GM21576 (cell line): ENCODE measurements around the gene KCTD2.

Experiments
- ATAC-seq: cut with Tn5 transposase; IDR thresholded peaks from one replicate; pipeline ENCODE4 v1.9.1; 2021; ENCODE audit warnings: mild to moderate bottlenecking, moderate library complexity; ENCODE audit not compliant: unreplicated experiment

KCTD2 gene

DNA sequence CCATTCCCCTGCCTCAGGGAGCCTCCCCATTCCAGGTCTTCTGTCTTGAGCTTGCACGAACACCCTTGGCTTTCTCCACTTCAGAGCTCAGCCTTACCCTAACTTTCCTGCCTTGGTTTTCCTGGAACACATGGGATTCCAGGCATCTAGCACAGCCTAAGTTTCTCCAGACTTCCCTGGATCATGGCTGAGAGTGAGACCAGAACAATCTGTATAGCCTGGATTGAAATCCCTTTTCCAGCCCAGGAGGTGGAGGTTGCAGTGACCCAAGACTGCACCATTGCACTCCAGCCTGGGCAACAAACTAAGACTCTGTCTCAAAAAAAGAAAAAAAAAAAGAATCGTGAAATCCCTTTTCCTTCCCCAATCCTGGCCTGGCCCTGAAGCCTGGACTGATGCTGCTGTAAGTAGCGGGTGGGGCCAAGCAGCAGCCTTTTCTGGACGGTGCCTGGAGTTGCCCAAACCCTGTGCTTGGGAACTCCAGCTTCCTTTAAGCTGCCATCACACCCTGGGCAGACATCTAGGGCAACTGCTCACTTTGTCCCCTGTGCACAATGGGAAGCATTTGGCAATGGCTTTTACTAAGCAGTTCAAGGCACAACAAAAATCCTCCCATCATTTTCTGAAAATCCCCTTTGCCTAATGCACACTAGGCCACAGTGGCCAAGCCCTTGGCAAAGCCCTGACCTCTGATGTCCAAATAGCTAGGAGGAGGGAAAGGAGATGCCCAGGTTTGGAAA, 28.7 kb downstream of the KCTD2 start:
- no peak for ATAC-seq

DNA sequence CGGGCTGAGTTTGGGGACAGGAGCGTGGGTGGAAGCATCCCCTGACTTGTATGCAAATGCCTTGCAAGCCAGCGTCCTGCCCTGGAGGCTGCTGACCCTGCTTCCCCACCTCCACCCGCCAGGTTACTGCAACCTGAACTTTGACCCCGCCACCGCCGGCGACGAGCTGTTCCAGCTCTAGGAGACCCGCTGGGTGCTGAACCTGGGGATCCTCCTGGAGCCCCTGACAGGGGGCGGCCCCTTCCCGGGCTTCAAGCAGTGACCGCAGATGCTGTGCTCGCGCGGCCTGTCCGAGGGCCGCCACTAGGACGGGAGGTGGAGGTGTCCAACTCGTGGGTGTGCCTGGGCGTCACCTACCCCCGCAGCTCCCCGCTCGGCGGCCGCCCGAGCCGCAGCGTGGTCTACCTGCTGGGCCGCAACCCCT, 30.1 kb downstream of the KCTD2 start:
- ATAC-seq: no peak

DNA sequence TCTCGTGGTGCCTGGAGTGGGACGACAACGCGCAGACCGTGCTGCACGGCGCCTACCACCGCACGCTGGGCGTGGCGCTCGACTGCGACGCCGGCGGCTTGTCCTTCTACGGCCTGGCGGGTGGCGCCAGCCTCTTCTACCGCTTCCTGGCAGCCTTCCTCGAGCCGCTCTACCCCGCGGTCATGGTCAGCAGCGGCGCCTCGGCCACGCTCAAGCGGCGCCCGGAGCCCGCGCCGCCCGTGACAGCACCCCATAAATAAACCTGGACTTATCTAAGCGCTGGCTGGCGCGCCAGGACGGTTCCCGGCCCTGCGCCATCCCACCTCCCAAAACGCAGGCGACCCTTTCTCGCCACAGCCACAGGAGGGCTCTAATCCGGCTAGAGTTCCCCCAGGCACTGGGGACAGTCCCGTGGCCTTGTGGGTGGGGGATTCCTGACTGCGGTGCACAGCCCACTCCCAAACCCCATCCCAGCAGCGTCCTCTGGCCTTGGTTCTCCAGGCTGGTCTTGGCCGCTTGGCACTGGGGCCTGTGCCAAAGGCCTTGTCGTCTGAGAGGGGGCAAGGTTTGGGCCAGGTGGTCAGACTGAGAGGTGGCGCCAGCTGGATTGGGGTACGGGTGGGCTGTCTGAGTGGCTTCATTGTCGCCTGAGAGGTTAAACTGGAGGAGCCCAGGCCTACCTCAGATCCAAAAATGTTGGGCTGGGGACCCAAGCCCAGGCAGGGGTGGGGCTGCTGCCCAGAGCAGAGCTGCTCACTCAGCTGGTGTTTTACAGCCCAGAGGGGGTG, 30.7 kb downstream of the KCTD2 start:
- no peak for ATAC-seq

DNA sequence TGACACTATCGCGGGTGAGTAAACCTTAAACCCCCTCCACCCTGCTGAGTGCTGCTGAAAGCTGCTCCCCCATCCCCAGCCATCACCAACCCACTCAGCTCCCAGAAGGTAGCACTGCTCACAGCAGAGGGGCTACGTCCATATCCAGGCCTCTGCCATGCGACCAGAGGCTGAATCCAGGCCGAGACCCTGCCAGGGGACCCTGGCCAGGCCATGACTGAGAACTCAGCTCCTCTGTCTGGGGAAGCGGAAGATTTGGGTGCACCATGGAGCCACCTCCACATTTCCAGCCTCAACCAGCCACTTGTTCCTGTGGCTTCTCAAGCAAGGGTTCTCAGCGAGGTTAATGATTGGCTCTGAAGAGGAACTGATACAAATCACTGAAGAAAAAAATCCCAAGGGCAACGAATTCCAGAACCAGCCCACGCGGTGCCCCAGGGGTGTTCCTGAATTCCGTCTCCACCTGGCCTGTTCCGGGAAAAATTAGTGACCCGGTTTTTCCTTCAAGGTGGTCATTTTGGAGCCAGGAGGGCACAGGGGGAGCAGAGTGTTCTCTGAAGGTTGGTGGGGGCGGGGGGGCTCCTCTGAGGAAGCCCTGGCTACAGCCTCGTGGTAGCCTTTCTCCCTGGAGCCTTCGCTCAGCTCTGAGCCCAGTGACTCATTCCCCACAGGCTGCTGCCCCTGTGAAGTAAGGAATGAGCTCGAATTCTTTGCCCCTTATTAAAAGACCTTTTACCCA, 31.4 kb downstream of the KCTD2 start:
- ATAC-seq: no peak

DNA sequence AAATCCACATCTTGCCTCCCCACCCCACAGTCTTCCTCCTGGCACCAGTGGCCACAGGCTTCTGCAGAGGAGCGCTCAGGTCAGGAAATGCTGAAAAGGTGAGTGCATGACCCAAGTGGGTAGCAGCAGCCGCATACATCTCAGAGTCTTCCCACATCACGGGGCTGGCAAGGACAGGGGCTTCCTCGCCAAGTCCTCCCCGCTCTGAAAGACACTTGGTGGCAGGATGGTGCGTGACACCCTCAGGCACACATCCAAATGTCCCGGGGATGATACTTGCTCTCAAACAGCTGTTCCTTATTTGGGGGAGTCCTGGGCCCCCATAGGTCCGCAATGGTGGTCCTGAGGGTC, 32.0 kb downstream of the KCTD2 start:
- no peak for ATAC-seq

DNA sequence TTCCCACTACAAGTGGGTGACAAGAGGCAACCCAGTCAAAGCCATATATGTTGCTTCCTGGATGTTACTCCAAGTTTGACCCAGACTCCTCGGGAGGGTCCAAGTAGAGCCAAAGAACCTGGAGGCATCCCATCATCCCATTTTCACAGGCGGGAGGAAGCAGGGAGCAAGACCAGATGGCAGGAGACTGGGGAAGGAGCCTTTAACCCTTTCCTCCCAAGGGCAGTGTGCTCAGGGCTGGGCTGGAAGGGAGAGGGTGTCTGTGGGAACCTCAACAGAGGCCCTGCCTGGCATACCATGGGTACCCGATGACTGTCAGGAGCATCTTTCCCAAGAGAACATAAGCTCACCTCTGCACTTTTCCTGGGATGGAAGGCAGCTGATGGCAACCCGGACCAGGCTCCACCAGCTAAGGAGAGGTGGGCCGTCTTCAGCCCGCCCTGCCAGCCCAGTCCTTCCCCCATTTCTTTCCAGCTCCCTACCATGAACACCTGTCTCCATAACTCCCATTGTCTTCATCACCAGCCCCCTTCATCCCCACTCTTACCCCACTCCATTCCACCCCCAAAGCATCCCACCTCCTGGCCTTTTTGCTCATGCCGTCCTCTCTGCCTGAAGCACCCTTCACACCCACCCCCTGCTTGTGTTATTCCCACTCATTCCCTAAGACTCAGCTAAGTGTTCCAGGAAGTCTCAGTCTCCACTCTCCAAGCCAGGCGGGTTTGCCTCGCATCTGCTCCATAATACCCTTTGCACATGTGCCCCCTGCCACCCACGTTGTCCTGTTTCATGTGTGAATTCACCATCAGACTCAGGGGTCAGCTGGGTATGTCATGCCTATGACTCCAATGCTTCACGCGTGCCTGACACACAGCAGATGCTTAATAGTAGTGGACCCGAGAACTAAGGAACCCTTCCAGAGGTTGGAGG, 34.9 kb downstream of the KCTD2 start:
- ATAC-seq: no peak

DNA sequence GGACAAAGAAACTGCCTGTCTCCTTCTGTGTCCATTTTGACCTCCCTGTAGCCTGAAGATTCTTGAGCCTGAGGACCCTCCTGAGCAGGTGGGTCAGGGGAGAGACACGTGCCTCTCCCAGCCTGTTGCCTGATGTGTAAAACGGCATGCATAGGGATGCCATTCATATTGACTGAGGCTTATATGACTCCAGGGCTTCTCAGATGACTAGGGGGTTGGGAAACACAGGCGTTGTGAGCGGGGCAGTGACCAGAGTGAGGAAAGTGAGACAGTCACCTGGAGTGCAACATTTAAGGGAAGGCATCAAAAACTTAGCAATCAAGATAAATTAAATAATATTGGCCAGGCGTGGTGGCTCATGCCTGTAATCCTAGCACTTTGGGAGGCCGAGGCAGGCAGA, 35.7 kb downstream of the KCTD2 start:
- no peak for ATAC-seq

DNA sequence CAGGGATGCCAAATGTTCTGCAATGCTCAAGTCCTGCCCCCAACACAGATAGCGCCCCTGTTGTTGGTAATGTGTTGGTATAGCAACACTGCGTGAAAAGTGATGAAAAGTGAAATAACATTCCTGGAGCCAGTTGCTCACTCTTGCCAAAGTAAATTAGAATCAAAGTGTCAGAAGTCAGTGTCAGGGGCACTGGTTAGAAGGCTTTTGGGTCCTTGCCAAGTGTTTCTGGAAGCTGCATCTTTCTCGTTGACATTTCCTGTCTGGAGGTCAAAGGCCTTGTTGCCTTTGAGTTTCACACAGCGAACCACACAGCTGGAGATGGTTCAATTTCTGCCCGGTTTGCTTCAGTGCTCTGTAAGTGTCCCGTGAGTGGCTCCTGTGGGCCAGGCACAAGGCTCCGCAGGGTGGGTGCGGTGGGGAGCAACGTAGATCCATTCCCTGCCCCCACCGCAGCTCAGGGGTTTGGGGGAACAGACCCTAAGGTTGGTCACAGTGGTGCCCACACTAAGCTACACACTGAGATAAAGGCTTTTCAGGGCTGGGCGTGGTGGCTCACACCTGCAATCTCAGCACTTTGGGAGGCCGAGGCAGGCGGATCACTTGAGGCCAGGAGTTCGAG, 37.1 kb downstream of the KCTD2 start:
- ATAC-seq: no peak

DNA sequence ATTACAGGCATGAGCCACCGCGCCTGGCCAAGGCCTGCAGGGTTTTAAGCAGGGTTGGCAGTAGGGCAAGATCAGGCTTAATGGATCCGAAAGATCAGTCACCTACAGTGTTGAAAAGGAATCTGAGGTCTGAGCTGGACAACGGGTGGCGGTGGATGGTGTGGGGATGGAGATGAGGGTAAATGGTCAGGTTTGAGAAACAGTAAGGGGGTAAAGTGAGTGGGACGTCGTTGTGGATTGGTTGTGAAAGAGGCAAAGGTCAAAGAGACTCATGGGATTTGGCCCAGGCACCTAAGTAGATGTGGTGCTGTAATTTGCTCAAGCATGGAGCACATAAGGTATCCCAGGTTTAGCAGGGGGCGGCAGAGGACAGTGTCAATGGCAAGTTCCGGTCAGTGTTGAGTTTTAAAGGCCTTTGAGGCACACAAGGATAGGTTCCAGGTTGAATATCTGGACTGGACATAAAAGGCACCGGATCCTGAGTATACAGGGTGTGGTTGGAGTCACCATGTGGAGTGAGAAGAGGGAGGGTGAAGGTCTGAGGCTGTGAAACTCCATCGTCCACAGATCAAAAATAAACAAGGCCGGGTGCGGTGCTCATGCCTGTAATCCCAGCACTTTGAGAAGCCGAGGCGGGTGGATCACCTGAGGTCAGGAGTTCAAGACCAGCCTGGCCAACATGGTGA, 39.6 kb downstream of the KCTD2 start:
- no peak for ATAC-seq

DNA sequence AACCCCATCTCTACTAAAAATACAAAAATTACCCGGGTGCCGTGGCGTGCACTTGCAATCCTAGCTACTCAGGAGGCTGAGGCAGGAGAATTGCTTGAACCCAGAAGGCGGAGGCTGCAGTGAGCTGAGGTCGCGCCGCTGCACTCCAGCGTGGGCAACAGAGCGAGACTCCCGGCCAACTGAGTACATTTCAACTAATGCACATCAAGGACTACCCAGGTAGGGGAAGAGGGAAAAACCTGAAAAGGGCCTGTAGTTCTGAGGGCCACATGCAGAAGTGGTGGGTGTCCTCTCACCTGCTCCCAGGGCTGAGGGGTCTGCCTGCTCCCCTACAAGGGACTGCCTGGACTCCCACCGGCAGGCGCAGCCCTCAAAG, 40.1 kb downstream of the KCTD2 start:
- ATAC-seq: no peak

DNA sequence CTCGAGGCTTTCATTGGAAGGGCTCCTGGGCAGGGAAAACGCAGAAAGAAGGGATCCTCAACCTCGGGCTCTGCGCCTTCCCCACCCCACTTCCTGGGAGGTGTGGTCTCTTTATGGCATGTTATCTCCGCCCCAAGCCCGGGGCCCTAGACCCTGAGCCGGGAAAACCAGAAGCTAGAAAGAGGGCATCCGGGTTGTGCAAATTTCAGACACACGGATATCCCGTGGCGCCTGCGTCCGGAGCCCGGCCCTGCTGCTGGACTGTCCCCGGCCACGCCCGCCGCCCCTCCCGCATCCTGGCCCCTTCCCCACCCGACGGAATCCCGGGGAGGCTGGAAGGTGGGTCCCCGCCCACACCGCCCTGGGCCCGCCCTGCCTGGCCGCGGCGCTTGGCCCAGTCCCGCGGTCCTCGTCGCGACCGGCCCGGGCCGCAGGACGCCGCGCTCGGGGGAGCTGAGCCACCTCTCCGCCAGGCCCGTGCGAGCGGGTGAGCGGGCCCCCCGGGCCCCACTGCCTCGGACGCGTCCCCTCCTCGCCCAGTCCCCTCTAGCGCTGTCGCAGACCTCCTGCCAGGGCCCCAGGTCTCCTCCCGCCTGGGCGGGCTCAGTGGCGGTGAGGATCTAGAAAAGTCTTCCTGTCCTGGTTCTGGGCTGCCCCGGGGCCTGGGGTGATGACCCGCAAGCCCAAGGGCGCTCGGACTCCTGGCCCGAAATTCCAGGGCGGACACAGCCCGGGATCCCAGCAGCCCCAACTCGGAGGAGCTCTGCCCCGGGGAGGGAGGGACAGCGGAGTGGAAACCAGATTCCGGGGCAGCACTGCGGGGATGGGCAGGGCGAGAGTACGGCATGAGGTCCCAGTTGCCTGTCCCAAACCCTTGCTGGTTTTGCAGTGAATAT, 40.8 kb downstream of the KCTD2 start, which contains the start of gene SLC16A5:
TSS of gene SLC16A5 (plus strand) at position 397 of the 896 bp plus-strand sequence. CDS start 5,683 bp downstream, outside the sequence.
- ATAC-seq: no peak

DNA sequence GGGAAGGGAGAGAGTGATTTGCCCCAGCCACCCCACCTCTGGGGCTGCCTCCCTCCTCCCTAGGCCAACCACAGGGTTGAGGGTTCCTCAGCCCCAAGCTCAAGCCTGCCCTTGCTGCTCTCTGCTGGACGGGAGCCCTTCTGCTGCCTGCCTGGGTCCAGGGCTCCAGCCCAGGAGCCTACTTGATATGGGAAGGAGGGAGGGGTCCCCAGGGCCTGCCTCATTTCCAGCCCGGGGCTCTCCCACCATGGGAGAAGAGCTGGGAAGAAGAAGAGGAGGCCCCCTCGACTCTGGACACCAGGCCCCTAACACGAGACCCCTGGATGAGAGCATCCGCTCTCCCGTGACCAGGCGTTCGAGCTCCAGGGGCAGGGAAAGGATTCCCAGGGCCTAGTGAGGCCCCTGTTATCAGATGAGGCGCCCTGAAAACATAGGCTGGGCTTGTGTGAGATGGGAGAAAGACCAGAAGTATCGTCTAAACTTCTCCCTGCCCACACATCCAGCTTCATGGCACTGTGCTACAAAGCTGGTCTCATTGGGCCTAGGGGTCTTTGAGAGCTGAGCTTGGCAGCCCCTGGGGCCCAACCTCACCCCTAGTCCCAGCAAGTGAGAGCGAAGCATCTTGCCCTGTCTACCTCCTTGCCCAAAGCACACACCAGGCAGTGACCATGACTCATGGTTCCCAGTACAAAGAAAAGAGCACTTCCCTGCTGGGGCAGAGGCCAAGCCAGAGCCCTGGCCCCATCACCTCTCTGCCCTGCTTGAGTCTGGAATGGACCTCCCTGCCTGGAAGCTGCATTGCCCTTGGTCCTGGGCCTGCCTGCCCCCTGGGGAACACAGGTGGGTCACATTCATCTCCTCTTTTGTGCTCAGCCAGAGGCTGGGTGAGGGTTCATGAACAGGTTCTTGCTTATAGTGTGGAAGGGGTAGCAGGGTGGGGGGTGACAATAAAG, 41.7 kb downstream of the KCTD2 start:
- ATAC-seq: no peak

DNA sequence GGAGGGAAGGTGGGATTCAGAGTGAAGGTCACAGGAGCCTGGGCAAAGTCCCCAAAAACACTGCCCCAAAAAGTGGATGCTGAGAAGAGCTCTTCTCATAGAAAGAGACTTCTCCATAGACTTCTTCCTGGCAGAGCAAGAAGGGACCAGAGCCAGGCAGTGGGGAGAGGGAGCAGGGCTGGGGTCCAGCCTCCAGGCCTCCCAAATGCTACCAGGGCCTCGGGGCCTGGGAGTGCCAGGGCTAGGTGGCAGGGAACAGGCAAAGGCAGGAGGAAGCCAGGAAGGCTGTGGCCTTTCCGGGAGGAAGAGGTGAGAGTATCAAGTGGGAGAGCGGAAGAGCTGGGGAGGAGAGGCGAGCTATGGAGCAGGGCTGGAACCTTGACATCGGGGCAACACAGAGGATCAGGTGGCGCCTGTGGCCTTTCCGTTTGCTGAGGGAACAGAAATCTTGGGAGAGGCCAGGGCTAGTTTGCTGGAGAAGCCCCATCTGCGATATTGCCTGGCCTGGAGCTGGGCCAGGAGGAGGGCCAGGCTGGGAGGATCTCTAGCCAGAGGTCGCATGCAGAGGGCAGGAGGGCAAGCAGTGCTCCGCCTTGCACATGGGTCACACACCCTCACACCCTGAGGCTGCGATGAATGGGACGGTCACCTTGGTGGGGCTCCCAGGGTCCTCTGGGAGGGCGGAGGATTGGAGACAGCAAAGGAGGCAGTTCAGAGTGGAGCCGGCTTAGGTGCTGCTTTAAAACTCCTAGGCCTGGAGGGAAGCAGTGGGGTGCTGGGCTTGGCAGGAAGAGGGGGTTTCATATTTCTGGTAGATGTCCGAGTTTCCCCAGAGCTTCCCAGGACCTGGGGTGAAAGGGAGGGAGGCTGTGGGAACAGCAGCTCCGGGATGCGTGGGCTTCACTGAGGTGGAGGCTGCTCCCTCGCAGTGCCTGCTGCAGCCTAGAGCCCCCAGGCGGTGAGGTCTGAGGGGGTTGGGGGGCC, 44.1 kb downstream of the KCTD2 start:
- no peak for ATAC-seq

DNA sequence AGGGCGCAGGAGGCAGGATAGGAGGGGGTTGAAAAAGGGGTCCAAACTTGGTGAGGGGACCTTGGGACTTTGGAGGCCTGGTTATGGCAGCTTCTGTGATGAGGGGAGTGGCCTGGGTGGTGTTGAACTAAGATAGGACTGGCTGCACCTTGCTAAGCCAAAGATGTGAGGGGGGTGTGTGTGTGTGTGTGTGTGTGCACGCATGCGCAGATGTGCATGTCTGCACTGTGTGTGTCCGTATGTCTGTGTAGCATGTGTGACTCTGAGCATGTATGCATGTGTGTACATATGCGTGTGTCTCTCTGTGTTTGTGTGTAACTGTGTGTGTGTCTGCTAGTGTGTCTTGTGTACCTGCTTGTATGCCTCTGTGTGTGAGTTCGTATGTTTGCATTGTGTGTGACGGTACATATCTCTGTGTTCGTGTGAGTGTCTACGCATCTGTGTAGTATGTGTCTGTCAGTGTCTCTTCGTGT, 44.9 kb downstream of the KCTD2 start:
- ATAC-seq: no peak

DNA sequence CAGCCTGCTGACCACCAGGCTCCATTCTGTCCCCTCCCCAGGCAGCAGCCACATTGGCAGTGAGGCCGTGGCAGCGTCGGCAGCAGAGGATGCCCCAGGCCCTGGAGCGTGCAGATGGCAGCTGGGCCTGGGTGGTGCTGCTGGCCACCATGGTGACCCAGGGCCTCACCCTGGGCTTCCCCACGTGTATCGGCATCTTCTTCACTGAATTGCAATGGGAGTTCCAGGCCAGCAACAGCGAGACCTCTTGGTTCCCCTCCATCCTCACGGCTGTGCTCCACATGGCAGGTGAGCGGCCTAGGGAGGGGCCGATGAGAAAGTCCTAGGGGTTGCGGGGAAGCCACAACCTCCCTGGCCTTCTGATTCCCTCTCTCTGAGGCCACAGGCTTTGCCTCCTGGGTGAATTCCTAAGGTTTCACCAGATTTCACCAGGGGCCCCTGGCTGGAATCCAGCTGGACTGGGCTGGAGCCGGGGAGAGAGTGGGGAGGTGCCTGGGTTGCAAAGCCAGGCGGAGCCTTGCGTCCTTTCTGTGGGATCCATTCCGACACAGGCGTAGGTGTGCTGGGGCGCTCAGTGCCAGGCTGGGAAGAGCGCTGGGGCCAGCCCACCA, 46.6 kb downstream of the KCTD2 start:
- no peak for ATAC-seq
